Activated CD4-positive, CD25-positive, alpha-beta regulatory T cell (primary cell): ENCODE measurements around the gene CDK12.
"Not testable (repeated sequence)": the region's sequence is repeated elsewhere in the genome, so short reads cannot be mapped to it uniquely, and the experiment has no call there.

Source experiments
- DNase-seq, 4 experiments: peaks; one replicate each; lab custom pipeline; 2025; lab: John Stamatoyannopoulos, UW

The CDK12 gene

DNA sequence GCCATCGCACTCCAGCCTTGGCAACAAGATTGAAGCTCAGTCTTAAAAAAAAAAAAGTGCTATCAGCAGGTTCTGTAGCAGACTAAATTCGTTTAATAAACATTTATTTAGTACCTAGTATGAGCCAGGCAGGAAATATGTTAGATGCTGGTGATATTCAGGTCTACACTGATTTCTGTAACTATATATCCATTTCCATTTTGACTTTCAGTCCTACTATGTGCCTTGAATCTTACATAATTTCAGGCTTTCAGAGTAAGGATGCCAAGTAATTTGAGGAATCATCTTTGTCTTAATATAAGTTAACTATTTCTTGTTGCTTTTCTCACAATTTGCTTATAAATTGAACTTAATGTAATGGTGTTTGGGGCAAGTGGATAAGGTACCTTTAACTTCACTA, 46.2 kb downstream of the CDK12 start:
- DNase-seq: no peak

DNA sequence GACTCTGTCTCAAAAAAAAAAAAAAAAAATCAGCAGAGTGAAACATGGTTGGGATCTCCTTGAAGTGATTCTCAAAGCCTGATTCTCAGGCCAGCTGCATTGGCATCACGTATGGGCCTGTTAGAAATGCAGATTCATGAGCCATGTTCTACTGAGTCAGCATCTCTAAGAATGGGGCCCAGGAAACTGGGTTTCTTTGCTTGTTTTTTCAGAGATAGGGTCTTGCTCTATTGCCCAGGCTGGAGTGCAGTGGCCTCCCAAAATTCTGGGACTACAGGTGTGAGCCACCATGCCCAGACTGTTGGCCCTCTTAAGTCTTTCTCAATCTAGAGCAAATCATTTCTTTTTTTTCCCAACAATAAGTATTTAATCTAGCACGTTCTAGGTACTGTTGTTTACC, 47.7 kb downstream of the CDK12 start:
- no peak for DNase-seq

- DNase-seq: no peak
Observed at GRCh38 chr17:39513309-39513708, 52.0 kb downstream of the CDK12 start.

DNA sequence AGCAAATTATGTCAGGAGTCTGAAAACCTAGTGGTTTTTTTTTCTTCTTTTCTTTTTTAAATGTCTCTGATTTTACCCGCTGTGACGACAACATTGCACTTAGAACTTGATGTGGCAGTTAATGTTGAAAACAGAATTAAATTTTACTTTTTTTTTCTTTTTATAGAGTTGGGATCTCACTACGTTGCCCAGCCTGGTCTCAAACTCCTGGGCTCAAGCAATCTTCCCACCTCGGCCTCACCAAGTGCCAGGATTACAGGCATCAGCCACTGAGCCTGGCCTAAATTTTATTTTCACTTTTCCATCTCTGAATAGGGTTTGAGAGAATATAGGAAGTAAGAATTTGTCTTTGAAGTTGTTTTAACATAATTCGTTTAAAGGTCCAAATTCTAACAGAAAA, 52.6 kb downstream of the CDK12 start:
- no peak for DNase-seq

DNA sequence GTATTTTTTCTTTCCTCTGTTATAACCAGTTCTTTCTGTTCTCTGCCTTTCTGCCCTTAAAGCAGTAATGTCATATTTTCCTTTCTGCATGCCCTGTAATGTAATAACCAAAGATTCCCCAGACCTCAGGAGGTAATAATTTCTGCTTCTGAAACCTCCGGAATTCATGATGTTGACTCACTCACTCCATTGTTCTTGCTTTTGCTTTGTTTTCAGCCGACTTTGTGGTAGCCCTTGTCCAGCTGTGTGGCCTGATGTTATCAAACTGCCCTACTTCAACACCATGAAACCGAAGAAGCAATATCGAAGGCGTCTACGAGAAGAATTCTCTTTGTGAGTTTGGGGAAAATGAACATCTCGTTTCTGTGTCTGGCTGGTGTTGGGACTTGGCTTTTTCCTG, 55.9 kb downstream of the CDK12 start:
- no peak for DNase-seq

- DNase-seq: no peak
Observed at GRCh38 chr17:39525801-39526506, 64.7 kb downstream of the CDK12 start.

- no peak for DNase-seq
Observed at GRCh38 chr17:39527220-39527813, 66.0 kb downstream of the CDK12 start.

DNA sequence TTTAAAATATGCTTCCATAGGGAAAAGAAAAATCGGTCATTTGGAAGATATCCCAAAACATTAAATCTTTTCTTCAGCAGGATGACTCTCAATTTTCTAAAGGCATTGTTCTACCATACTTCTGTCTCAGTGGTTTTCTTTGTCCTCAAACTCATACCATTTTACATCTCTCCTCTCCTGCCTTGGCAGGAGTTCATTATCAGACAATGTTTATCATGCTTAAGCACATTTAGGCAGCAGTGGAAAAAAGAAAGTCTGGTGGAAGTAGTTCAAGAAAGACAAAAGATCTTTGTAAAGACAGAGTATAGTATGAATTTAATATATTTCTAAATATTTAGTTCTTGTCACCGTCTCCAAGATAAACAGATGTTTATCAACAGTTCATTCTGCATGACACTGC, 68.2 kb downstream of the CDK12 start:
- DNase-seq: no peak

DNA sequence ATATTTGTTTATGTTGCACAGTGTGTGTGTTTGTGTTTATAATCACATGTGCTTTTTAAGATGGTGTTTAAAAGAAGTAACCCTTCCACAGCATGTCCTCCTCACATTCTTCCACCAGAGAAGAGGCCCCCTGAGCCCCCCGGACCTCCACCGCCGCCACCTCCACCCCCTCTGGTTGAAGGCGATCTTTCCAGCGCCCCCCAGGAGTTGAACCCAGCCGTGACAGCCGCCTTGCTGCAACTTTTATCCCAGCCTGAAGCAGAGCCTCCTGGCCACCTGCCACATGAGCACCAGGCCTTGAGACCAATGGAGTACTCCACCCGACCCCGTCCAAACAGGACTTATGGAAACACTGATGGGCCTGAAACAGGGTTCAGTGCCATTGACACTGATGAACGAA, 69.2 kb downstream of the CDK12 start:
- DNase-seq: no peak

DNA sequence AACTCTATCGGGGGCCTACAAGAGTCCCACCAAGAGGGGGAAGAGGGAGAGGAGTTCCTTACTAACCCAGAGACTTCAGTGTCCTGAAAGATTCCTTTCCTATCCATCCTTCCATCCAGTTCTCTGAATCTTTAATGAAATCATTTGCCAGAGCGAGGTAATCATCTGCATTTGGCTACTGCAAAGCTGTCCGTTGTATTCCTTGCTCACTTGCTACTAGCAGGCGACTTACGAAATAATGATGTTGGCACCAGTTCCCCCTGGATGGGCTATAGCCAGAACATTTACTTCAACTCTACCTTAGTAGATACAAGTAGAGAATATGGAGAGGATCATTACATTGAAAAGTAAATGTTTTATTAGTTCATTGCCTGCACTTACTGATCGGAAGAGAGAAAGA, 70.0 kb downstream of the CDK12 start:
- DNase-seq: no peak

- no peak for DNase-seq
Observed at GRCh38 chr17:39533891-39534290, 72.6 kb downstream of the CDK12 start.

DNA sequence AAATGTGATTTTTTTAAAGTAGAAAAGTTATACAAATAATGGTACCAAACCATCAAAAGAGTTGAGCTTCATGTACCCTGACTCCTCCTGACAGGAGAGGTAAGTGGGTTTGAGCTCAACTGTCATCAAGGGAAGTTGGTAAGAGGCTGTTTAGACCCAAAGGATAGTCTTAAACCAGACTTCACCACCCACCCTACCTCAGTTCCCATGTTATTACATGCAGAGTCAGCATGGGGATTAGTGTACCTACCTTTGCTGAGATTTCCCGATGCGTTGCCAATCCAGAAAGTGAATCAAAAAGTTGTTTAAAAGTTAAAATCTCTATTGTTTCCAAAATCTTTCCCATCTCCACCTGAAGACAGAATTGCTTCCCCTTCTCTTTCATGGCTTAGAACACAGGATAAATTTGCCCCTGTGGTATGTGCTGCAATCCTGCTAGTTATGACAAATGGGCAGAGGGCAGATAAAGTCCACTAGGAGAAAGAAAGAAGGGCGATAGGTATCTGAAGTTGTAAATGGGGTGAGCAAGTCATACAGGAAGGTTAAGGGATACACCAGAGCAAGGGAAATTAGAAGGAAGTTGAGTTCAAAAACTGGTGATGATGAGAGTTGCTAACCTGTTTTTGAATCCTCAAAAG, 73.6 kb downstream of the CDK12 start:
- DNase-seq: no peak

DNA sequence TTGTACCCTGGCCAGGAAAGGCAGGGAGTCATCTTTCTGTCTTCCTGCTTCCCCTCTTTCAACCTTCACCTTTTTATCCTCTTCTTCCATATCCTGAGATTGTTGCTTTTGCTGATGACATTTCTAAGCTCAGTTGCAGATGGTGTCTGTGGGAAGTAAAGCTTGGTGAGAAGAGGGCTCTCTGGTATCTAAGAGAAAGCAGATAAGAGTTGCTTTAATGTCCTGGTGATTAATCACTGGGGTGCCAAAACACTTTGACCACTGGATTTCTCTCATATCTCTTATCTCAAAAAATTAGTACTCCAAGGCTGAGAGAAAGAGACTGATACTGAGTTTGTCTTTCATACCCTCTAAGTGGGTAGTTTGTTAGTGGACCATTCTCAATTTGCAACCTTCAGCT, 75.2 kb downstream of the CDK12 start:
- DNase-seq: no peak

GRCh38 chr17:39537364-39537763, 76.1 kb downstream of the CDK12 start:
- not testable (repeated sequence) for DNase-seq

- DNase-seq: no peak
Observed at GRCh38 chr17:39538866-39539265, 77.6 kb downstream of the CDK12 start.

DNA sequence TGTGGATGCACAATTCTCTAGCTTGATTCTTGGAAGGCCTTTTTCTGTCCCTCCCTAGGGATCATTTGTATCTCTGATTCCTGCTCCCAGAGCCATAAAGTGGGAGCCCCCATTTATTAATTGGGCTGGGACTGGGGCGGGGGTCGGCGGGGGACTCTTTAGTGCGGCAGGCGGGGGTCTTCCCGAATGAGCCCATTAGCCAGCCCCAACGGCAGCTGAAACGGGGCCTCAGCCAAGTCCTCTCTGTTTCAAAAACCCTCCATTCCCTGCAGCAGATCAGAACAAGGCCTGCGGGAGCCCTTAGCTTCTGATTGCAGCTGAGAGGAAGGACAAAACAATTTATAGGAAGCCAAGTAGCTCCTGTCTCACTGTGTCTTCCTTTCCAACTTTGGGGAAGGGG, 79.3 kb downstream of the CDK12 start:
- no peak for DNase-seq

- DNase-seq: no peak
Observed at GRCh38 chr17:39541652-39542051, 80.4 kb downstream of the CDK12 start.

DNA sequence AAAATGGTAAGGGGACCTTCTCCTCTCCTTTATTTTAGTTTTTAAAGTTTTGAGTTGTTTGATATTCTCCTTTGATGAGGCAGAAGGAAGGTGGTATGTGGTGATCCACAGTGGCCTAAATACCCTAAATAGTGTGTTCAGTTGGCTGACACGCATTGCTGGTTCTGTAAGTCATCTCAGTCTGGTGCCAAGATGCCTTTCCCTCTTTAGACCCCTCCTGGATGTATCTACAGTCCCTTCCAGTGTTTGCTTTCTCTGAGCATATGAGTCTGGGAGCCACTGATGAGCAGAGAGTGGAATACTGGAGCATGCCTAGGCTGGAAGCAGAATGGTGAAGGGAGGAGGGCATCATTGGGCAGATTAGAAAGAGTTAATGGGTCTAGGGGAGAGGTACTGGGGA, 81.9 kb downstream of the CDK12 start:
- DNase-seq: no peak

GRCh38 chr17:39543664-39544063, 82.4 kb downstream of the CDK12 start:
- no peak for DNase-seq

DNA sequence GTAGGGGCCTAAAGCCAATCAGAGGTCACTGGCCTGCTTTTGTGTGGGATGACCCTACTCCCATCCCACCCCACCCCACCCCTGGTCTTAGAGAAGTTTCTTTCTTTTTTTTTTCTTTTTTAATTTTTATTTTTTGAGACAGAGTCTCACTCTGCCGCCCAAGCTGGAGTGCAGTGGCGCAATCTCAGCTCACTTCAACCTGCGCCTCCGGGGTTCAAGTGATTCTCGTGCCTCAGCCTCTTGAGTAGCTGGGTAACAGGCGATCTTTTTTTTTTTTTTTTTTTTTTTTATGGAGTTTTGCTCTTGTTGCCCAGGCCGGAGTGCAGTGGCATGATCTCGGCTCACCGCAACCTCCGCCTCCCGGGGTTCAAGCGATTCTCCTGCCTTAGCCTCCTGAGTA, 83.1 kb downstream of the CDK12 start:
- not testable (repeated sequence) for DNase-seq

- DNase-seq: peak; percentile 42 to 77 (median 61)
Observed at GRCh38 chr17:39547713-39548478, 86.6 kb downstream of the CDK12 start.

GRCh38 chr17:39548494-39549225, 87.4 kb downstream of the CDK12 start:
- no peak for DNase-seq
